Fibroblast of lung (primary cell): ENCODE data around the gene TRIM36.

Experiments
- EZH2 ChIP-seq: IDR thresholded peaks from 2 replicates; pipeline ENCODE4 v1.5.1; 2012; ENCODE audit warnings: low read length, control low read depth, mild to moderate bottlenecking; ENCODE audit errors: missing control alignments
- TF ChIP-seq, protein P1 (sequence below), 2 donors: IDR thresholded peaks in 1 of 2; conservative IDR thresholded peaks in 1 of 2; 1 replicate in 1 of 2; 2 replicates in 1 of 2; pipeline ENCODE4 v1.5.1; 2011 to 2012; ENCODE audit warnings: low read length in 2 of 2, control low read depth in 1 of 2, inconsistent platforms in 1 of 2, low read depth in 1 of 2, mild to moderate bottlenecking in 1 of 2

- TF ChIP-seq, protein P1, sequence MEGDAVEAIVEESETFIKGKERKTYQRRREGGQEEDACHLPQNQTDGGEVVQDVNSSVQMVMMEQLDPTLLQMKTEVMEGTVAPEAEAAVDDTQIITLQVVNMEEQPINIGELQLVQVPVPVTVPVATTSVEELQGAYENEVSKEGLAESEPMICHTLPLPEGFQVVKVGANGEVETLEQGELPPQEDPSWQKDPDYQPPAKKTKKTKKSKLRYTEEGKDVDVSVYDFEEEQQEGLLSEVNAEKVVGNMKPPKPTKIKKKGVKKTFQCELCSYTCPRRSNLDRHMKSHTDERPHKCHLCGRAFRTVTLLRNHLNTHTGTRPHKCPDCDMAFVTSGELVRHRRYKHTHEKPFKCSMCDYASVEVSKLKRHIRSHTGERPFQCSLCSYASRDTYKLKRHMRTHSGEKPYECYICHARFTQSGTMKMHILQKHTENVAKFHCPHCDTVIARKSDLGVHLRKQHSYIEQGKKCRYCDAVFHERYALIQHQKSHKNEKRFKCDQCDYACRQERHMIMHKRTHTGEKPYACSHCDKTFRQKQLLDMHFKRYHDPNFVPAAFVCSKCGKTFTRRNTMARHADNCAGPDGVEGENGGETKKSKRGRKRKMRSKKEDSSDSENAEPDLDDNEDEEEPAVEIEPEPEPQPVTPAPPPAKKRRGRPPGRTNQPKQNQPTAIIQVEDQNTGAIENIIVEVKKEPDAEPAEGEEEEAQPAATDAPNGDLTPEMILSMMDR (conservative IDR thresholded peaks at IDR 0.05 in 1 of 2, IDR thresholded peaks at IDR 0.05 in 1 of 2; ENCODE audit: low read depth in 1 of 2, low read length in 2 of 2): no peak
- no peak for TF ChIP-seq EZH2
These were observed 23.6 kb upstream of the TRIM36 start for GRCh38 chr5:115193295-115193694.
